DND-41 (cell line): ENCODE results near the gene IGSF9B.

Experiments
- ATAC-seq: fragments of 200-7000 bp; cut with Tn5 transposase; 3 replicates; pipeline ENCODE4 v1.9.1; 2021; ENCODE audit warnings: low read depth; ENCODE audit not compliant: insufficient read depth
- DNase-seq: peaks from one replicate; pipeline ENCODE4 v3.0.0-alpha.2; 2020
- H2AFZ ChIP-seq: 2 replicates; pipeline ENCODE4 v1.6.0; 2012; ENCODE audit warnings: low read depth, low read length
- H3K27ac ChIP-seq: 2 replicates; pipeline ENCODE4 v1.5.1; 2012; ENCODE audit warnings: low read length, inconsistent platforms
- H3K27me3 ChIP-seq: fragments of 200-600 bp; sonication (generic); 2 replicates; pipeline ENCODE4 v1.6.0; 2012; ENCODE audit warnings: low read length, mild to moderate bottlenecking, inconsistent platforms; ENCODE audit not compliant: insufficient read depth, poor library complexity
- H3K36me3 ChIP-seq: 2 replicates; pipeline ENCODE4 v1.5.1; 2012; ENCODE audit warnings: low read length, inconsistent platforms; ENCODE audit not compliant: insufficient read depth
- H3K4me1 ChIP-seq: 2 replicates; pipeline ENCODE4 v1.5.1; 2012; ENCODE audit warnings: mild to moderate bottlenecking, low read length; ENCODE audit not compliant: insufficient read depth
- H3K4me2 ChIP-seq: 2 replicates; pipeline ENCODE4 v1.6.0; 2012; ENCODE audit warnings: mild to moderate bottlenecking, moderate library complexity, low read length, inconsistent platforms; ENCODE audit not compliant: insufficient read depth
- H3K4me3 ChIP-seq, 2 experiments: fragments of 200-600 bp in 1 of 2; shearing (Covaris generic) in 1 of 2; 2 replicates each; pipeline ENCODE4 v1.5.1; 2012 to 2016; ENCODE audit warnings: inconsistent platforms in 2 of 2, low read length in 2 of 2, mild to moderate bottlenecking in 2 of 2, low read depth in 1 of 2, moderate library complexity in 1 of 2
- H3K79me2 ChIP-seq: 2 replicates; pipeline ENCODE4 v1.6.0; 2012; ENCODE audit warnings: low read length, inconsistent platforms; ENCODE audit not compliant: insufficient read depth
- H3K9ac ChIP-seq: 2 replicates; pipeline ENCODE4 v1.6.0; 2012; ENCODE audit warnings: low read depth, mild to moderate bottlenecking, inconsistent platforms, low read length, moderate library complexity
- H3K9me3 ChIP-seq: 2 replicates; pipeline ENCODE4 v1.5.1; 2012; ENCODE audit warnings: low read length, moderate library complexity, mild to moderate bottlenecking, inconsistent platforms; ENCODE audit not compliant: insufficient read depth, severe bottlenecking
- H4K20me1 ChIP-seq: 2 replicates; pipeline ENCODE4 v1.6.0; 2012; ENCODE audit warnings: low read length; ENCODE audit not compliant: insufficient read depth
- EZH2 ChIP-seq: IDR thresholded peaks from 3 replicates; pipeline ENCODE4 v1.6.1; 2012; ENCODE audit warnings: borderline replicate concordance, low read depth, mild to moderate bottlenecking, moderate library complexity, low read length, inconsistent platforms; ENCODE audit not compliant: severe bottlenecking
- TF ChIP-seq, protein P1 (sequence below): IDR thresholded peaks from 2 replicates; pipeline ENCODE4 v1.5.1; 2012; ENCODE audit warnings: borderline replicate concordance, low read length, moderate library complexity, mild to moderate bottlenecking; ENCODE audit not compliant: poor library complexity, severe bottlenecking; ENCODE audit errors: extremely low read depth

The IGSF9B gene

DNA sequence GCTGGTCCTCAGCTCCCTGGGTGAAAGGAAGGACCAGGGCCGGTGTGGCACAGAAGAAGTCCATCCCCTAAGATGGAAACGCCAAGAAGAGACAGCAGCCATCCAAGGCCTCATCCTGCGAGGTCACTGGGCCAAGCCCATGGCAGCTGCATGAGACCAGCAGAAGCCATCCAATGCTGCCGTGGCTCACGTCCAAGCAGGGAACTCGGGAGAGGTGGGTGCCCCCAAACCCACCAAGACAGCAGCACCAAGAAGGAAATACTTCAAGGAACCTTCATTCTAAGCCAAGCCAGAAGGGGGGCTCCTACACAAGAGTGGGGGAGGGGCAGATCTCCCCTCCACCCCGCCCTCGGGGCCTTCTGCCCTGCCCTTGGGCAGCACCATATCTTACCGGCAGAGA is 49.6 kb downstream of the IGSF9B start:
- Histone ChIP-seq H3K27ac (no peak overlapping the region), H4K20me1 (no peaks in the 10 kb centered on the region; the same call in 1 of the 2 replicates), H3K27me3 (no peaks in the 10 kb centered on the region), H3K4me3 (no peak overlapping the region), H3K4me1 (no peaks in the 10 kb centered on the region), H3K9ac (no peak overlapping the region), H2AFZ (no peak overlapping the region), H3K79me2 (no peaks in the 10 kb centered on the region), H3K4me2 (no peak overlapping the region), H3K36me3 (peaks cover 37% of the 10 kb centered on the region), H3K9me3 (no peaks in the 10 kb centered on the region)
- no peak for TF ChIP-seq EZH2
- TF ChIP-seq, protein P1, sequence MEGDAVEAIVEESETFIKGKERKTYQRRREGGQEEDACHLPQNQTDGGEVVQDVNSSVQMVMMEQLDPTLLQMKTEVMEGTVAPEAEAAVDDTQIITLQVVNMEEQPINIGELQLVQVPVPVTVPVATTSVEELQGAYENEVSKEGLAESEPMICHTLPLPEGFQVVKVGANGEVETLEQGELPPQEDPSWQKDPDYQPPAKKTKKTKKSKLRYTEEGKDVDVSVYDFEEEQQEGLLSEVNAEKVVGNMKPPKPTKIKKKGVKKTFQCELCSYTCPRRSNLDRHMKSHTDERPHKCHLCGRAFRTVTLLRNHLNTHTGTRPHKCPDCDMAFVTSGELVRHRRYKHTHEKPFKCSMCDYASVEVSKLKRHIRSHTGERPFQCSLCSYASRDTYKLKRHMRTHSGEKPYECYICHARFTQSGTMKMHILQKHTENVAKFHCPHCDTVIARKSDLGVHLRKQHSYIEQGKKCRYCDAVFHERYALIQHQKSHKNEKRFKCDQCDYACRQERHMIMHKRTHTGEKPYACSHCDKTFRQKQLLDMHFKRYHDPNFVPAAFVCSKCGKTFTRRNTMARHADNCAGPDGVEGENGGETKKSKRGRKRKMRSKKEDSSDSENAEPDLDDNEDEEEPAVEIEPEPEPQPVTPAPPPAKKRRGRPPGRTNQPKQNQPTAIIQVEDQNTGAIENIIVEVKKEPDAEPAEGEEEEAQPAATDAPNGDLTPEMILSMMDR: no peak
- DNase-seq: no peak
- ATAC-seq: no peak

DNA sequence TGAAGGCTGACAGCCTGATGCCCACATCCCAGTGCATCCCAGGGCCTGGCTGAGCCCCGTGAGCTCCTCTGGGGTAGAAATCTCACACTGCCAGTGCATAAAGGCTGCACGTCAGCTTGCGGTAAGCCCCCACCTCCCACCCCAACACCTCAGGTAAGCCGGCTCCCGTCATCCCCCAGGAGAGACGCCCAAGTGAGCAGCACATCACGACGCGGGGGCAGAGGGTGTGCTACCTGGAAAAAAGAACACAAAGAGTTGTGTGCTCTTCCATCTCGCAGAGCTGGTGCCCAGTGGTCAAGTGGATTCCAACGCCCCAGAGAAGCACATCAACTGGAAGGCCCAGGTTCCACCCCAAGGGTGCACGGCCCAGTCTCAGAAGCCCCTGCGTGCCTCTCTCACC is 50.0 kb downstream of the IGSF9B start:
- Histone ChIP-seq H3K27me3 (no peaks in the 10 kb centered on the region), H3K27ac (no peak overlapping the region), H3K79me2 (no peaks in the 10 kb centered on the region), H3K4me2 (no peak overlapping the region), H4K20me1 (no peaks in the 10 kb centered on the region; the same call in 1 of the 2 replicates), H3K4me1 (no peaks in the 10 kb centered on the region), H3K36me3 (peaks cover 33% of the 10 kb centered on the region), H3K9me3 (no peaks in the 10 kb centered on the region), H3K9ac (no peak overlapping the region), H3K4me3 (no peak overlapping the region), H2AFZ (no peak overlapping the region)
- no peak for TF ChIP-seq EZH2
- TF ChIP-seq, protein P1: no peak
- ATAC-seq (no peak), DNase-seq (no peak)

DNA sequence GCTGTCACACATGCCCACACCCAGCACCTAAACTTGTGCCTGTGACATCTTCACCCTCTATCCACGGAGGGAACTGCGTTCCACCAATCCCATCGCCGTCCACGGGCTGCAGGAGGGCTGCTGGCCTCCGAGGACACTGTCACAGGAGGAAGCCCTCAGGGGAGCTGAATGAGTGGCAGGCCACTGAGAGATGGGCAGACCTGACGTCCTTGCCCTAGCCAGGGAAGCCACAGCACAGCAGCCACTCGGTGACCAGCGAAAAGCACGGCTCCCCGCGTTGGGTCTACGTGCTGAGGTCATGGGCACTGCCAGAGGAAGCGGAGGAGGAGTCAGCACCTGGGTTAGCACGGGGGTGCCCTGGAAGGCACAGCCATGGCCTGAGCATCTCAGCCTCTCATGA is 50.5 kb downstream of the IGSF9B start:
- ATAC-seq: no peak
- no peak overlapping the region for H3K4me2 ChIP-seq

DNA sequence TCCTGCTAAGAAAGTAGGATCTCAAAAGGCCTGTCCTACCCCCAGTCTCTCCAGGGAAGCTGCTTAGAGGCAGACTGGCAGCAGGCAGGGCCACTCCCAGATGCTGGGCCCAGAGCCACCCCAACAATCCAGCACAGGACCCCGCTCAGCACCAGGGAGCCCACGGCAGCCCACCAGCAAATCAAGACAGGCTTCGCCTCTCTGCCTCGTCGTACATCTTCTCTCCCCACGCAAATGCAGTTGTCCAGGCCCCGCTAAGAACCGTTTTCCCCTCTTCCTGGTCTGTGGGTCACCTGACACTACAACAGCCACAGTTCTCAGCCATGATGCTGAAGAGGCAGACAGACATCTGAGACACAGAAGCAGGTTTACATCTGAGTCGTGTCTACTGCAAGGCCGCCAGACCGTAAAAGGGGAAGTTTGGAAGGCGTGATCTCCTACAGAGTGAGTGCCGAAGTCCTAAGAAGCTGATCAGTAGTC is 51.1 kb downstream of the IGSF9B start:
- no peak for TF ChIP-seq EZH2
- TF ChIP-seq, protein P1: no peak

More for the DNA sequence above, 50.5 kb downstream of the IGSF9B start:
- Histone ChIP-seq H2AFZ (no peak overlapping the region), H3K9ac (no peak overlapping the region), H3K79me2 (no peaks in the 10 kb centered on the region), H3K27me3 (no peaks in the 10 kb centered on the region), H3K36me3 (peaks cover 29% of the 10 kb centered on the region), H3K4me3 (no peak overlapping the region), H3K27ac (no peak overlapping the region), H3K9me3 (no peaks in the 10 kb centered on the region), H3K4me1 (no peaks in the 10 kb centered on the region), H4K20me1 (no peaks in the 10 kb centered on the region; the same call in 1 of the 2 replicates)
- DNase-seq: no peak
- no peak for TF ChIP-seq EZH2

More for the DNA sequence above, 51.1 kb downstream of the IGSF9B start:
- Histone ChIP-seq H4K20me1 (no peaks in the 10 kb centered on the region; the same call in 1 of the 2 replicates), H3K9ac (no peak overlapping the region), H2AFZ (no peak overlapping the region), H3K79me2 (no peaks in the 10 kb centered on the region), H3K27ac (no peak overlapping the region), H3K4me3 (no peak overlapping the region), H3K9me3 (no peaks in the 10 kb centered on the region), H3K4me2 (no peak overlapping the region), H3K27me3 (no peaks in the 10 kb centered on the region), H3K36me3 (peaks cover 27% of the 10 kb centered on the region), H3K4me1 (no peaks in the 10 kb centered on the region)
- DNase-seq: no peak
- ATAC-seq: no peak
